ENCODE measurements around the gene GDF10. TPM values are rescaled to one million over a fixed set of nuclear protein-coding genes. Genes with fewer than 3 reads are reported as not detected.

Gene GDF10
- total RNA-seq, 1 donor: 1.1 TPM

GRCh38 chr10:47266602-47267001, 33.4 kb upstream of the GDF10 start:
- DNase-seq (ENCODE audit: low read depth in 2 of 3, low spot score in 2 of 3): no peak

DNA sequence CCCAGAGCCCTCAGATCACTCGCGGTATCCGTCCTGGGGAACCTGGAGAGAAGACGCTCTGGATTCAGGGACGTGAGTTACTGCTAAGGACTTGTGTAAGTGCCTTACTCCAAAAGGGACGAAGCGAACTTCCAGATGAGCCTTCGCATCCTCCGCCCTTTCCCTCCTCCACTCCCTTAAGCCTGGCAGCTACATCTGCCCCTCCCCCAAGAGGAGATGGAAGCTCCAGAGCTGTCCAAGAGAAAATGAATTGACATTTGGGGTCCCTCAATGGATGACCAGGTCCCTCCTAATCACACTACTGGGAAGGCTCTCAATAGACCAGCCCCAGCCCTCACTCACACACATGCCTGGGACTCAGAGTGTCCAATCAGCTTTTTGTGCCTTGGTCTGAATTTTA, 31.3 kb upstream of the GDF10 start:
- DNase-seq (ENCODE audit: low read depth in 2 of 3, low spot score in 2 of 3): no peak

GRCh38 chr10:47269294-47269693, 30.7 kb upstream of the GDF10 start:
- no peak for DNase-seq (ENCODE audit: low read depth in 2 of 3, low spot score in 2 of 3)

DNA sequence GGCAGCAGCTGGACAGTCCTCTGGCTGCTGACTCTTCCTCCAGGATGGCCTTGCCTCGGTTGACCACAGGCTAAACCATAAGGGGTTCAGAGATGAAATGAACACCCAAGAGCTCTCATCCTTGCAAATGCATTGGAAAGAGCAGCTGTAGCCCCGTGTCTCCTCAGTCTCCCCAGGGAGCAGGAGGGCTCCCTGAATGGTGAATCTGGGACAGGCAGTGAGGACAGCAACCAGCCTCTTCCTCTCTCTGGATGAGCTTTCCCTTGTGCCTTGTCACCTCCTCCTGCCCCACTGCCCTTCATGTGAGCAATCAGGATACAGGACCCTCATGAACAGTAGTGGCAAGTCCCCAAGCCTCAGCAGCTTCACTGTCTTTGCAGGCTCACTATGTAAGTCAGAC, 23.9 kb upstream of the GDF10 start:
- no peak for DNase-seq (ENCODE audit: low read depth in 2 of 3, low spot score in 2 of 3)

DNA sequence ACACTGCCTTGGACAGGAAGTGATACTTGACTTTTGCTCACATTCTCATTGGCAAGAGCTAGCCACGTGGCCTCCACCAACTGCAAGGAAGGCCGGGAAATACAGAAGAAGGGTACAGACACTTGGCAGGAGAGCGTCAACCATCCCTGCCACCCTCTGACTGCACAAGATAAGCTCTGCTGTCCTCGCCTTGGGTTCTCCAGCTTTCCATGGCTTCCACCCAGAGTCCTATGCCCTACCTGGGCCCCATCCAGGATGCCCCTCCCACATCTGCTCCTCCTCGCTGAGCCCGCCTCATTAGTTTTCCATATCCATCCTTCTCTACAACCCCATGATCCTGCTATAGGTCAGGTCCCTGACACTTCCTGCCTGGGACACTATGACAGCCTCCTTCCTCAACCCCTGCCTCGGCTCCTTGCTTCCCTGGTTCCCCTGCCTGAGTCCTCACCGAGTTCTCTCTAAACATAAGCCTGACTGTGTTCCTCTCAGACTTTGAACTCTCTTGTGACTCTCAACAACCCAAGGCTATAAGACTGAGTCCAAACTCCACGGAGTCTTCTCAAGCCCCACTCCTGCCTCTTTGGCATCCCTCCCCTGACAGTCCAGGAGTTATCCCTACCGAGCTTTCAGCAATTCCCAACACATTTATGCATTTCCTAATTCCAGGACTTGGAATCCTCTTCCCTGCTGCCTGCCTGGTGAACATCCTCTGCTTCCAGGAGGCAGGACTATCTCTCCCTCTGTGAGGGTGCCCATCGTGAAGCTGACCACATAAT, 23.2 kb upstream of the GDF10 start:
- DNase-seq (ENCODE audit: low read depth in 2 of 3, low spot score in 2 of 3): no peak

GRCh38 chr10:47277352-47278151, 22.4 kb upstream of the GDF10 start:
- DNase-seq (ENCODE audit: low read depth in 2 of 3, low spot score in 2 of 3): peak in 2 of 3 donors; percentile 70 to 84

DNA sequence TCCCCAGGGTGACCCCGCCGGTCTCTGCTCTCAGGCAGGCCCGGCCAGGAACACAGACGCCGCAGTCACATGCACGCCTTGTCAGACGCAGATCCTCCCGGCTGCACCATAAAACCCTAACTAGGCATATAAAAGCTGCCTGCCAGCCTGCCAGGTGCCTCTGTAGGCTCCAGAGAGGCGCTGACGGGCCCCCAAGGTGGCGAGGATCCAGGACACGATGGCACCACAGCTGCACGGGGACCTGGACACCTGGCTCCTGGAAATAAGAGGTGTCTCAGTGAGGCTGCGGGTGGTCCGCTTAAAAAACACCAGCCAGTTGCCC, 21.9 kb upstream of the GDF10 start:
- no peak for DNase-seq (ENCODE audit: low read depth in 2 of 3, low spot score in 2 of 3)

DNA sequence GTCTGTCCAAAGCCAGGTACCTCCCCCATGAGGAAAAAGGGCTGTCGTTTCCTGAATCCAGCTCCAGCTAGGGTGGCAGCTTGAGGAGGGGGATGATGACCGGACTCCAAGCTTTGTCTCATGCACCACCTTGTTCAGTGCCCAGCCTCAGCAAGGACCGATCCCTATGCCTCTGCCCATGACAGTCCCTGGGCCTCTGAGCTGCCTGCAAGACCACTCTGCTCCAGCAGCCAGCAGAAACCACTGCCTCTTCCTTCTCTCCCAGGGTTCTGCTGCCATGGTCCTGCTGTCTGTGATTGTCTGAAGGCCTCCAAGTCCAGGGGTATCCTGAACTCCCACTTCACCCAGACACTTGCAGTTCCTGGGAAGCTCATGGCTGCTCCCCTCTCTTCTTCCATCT, 21.3 kb upstream of the GDF10 start:
- DNase-seq (ENCODE audit: low read depth in 2 of 3, low spot score in 2 of 3): no peak

- no peak for DNase-seq (ENCODE audit: low read depth in 2 of 3, low spot score in 2 of 3)
These were observed 20.7 kb upstream of the GDF10 start for GRCh38 chr10:47279276-47279675.

DNA sequence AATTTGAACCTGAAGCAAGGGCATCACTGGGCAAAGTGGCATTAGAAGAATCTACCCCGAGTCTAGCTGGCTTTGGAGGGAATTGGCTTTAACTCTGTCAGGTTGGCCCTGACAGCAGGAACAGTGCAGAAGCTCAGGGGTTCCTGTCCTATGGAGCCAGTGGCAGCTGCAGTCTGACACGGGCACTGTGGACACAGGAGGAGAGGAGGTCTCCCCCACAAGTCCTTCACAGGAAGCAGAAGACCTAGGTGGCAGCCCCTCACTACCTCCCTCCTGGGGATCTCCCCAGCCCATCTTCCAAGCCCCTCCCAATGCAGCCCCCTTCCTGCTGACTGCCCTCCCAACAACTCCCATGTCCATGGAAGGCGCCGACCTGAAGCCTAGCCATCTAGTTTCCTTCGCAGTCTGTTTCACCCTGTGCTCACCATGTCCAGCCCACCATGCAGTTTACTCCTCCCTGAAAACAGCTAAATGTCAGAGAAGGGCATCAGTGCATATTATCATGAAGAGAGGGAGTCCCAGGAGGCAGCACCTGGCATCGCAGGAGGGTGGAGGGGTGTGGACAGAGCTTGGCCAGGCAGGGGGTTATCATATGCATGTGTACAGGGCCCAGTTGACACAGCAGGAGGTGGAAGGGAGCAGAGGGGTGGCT, 17.9 kb upstream of the GDF10 start:
- DNase-seq (ENCODE audit: low read depth in 2 of 3, low spot score in 2 of 3): no peak

GRCh38 chr10:47282657-47283018, 17.4 kb upstream of the GDF10 start:
- no peak for DNase-seq (ENCODE audit: low read depth in 2 of 3, low spot score in 2 of 3)

- no peak for DNase-seq (ENCODE audit: low read depth in 2 of 3, low spot score in 2 of 3)
These were observed 16.8 kb upstream of the GDF10 start for GRCh38 chr10:47283101-47283630.

GRCh38 chr10:47283848-47284247, 16.1 kb upstream of the GDF10 start:
- DNase-seq (ENCODE audit: low read depth in 2 of 3, low spot score in 2 of 3): no peak

DNA sequence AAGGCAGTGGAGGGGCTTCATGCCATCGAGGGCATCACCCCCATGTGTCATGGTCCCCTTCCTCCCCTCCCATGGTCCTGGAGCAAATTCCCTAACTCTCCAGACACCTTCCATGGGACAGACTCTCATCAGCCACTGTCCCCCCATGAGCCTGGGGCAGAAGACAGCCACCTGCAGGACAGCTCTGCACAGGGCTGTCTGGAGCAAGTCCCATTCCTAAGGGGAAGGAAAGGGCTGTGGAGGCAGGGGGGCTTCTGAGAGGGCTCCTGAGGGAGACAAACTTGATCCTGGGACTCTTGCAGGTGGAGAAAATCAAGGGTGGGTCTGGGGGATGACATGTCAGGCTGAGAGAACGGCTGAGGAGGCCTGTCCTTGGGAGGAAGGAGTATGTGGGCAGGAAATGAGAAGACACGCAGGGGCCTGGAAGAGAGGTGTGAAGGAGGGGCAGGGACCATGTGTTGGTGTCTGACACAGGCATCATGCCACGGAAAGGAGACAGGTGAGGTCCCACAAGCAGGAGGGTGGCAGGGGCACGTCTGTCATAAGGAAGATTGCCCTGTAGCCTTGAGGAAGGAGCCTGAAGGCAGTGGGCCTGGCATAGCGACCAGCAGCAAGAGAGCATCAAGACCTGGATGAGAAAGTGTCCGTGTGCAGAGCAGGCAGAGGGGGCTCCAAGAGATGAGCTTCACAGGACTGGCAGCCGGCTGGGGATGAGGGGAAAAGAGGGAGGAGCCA, 14.4 kb upstream of the GDF10 start:
- no peak for DNase-seq (ENCODE audit: low read depth in 2 of 3, low spot score in 2 of 3)

- DNase-seq (ENCODE audit: low read depth in 2 of 3, low spot score in 2 of 3): no peak
These were observed 13.9 kb upstream of the GDF10 start for GRCh38 chr10:47286116-47286505.

DNA sequence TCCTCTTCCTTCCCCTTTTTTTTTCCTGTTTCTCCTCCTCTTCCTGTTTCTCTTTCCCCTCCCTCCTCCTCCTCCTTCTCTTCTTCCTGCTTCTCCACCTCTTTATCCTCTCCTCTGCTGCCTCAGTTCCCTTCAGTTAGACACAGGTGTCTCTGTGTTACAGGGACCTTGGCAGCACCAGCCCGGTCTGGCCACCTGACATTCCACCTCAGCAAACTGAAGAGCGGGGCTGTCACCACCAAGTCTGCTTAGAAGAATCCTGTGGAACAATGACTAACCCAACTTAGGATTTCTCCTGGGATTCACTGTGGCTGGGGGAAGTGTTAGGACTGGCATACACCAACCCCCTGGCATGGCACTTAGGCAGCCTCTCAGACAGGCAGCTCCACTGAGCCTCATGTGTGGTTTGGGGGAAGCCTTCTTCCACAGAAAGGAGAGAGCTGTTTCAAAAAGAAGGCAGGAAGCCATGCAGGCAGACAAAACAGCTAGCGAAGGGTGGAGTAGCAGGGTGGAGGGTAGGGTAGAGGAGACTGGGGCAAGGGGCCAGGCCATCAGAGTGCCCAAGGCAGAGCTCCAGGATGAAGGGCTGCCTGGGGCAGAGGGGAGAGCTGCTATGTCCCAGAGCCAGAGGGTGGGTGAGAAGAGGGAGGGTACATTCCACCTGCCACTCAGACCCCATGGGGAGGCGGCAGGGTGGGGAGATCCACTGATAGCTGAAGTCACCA, 13.2 kb upstream of the GDF10 start:
- no peak for DNase-seq (ENCODE audit: low read depth in 2 of 3, low spot score in 2 of 3)

DNA sequence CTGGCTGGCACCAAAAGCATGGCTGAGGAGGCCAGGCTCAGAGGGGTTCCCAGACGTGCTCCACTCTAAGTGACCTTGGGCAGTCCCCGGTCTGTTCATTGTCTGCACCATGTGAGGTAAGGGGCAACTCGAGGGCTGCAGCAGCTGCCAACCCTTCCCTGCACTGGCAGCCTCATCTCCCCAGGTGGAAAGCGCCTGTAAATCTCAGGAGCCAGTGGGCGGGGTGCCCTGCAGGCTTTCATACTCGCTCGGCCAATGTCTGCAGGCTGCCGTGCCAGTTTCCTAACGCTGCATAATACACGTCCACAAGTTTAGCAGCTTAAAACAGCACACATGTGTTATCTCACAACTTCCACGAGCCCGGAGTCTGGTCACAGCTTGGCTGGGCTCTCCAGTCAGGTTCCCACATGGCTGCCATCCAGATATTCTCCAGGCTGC, 12.6 kb upstream of the GDF10 start:
- DNase-seq (ENCODE audit: low read depth in 2 of 3, low spot score in 2 of 3): no peak

DNA sequence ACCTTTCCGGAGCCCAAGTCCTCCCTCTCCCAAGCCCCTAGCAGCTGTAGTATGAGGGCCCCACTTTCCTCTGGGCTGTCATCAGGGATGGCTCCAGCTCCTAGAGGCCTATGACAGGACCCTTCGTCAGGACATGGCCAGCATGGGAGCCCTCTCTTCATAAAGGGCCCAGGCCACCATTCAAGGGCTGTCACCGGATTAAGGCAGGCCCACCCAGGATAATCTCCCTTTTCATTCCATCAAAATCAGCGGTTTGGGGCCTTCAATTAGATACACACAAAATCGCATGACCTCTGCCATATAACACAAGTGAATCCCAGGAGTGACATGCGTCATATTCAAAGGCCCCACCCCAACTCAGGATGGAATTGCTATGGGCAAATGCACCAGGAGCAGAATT, 12.2 kb upstream of the GDF10 start:
- DNase-seq (ENCODE audit: low read depth in 2 of 3, low spot score in 2 of 3): no peak

- no peak for DNase-seq (ENCODE audit: low read depth in 2 of 3, low spot score in 2 of 3)
These were observed 11.8 kb upstream of the GDF10 start for GRCh38 chr10:47288236-47288635.

- no peak for DNase-seq (ENCODE audit: low read depth in 2 of 3, low spot score in 2 of 3)
These were observed 11.0 kb upstream of the GDF10 start for GRCh38 chr10:47288916-47289495.

Measured in hematopoietic multipotent progenitor cell (in vitro differentiated cells).